CD4-positive, alpha-beta T cell treated with Interferon alpha-2 for 1 hour (primary cell): ENCODE measurements around the gene DDX25.
A peak's percentile ranks its signal among the peaks of the same experiment; 100 is the strongest.

Experiments used
- DNase-seq, 2 donors: peaks; one replicate each; pipeline ENCODE4 v3.0.0-alpha.2; 2020 to 2022

The DDX25 gene

DNA sequence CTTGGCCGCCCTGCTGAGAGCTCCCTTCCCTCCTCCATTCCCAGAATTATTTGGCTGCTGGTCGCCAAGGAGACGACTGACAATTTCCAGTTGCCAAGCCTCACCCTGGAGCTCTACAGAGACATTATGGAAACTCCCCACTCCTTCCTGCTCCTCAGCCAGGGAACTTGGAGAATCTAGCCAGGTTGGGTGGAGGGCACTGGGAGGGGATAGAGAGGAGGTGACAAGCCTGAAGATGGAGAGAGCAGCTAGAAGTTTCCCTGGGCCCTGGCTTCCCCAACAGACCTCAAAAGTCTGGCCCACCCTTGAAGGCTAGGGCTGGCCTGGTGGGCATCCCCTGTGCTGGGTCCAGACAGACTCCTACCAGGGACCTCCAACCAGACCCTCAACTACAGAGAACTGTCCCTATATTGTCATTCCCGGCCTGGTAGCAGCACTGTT, 34.8 kb downstream of the DDX25 start:
- DNase-seq = no peak

DNA sequence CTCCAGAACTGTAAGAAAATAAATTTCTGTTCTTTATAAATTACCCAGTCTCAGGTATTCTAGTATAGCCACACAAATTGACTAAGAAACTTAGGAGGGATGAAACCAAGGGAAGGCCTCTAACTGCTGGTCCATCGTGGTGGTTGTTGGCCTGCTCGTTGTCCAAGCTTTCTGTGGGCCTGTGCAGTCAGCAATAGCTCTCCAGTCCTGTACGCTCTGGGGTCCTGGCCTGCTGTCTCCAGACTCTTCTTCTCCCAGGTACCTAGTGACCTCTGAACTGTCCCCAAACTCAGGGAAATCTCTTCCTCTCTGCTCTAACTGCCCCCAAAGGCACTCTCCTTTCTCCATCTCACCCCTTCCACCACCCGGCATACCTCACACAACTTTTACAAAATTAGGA, 35.8 kb downstream of the DDX25 start:
- no peak for DNase-seq

DNA sequence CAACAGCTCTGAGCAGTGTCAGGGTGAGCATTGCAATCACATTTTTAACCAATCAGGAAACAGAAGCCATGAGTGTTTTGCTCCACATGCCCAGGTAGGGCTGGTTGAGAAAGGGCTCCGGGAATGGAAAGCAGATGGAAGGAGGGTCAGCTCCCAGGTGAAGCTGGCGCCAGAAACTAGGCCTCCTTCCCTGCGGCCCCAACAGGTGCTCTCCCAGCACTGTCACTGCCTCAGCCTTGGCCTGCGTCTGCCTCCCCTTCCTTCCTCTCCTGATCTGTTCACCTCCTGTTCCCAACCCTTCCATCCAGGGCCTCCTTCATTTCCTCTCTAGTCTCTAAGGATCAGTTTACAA, 36.9 kb downstream of the DDX25 start:
- no peak for DNase-seq

DNA sequence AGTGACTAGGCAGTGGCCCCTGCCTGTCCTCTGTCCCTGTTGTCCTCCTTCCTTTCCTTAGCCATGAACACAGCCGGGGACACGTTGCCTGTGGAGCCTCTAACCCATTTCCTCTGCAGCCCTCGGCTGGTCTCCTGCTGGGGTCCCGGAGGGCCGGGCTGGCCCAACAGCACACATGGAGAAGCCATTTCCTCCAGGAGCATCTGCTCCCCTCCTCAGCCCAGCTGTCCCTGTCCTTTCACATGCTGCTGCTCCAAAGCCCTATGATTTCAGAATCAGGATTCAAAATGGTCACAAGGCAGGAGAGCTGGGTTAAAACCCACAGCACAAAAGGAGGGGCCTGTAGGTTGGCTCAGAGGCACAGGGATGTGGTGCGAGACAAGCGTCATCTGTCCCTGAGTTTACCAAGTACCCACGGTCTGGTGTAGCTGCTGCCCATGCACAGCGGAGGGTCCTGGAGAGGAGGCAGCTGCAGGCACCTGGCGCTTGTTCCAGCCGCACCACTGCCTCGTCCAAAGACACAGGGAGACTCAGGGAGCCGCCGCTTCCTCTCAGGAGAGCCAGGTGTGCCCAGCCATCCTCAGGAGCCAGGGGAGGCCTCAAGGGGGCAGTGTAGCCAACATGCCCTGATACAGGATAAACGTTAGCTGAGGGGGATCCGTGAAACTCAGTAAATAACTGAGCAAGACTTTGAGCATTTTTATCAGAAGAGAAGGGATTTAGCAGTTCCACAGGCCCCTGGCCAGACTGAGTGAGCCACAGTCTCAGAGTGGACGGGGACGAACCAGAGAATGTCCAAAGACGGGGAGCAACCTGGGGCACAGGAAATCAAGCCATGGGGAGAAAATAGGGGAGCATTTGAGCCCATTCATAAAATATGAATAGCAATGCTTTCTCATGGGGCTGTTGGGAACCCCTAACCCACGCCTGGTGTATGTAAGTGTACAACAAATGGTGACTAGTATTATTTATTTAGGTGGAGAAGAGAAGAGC, 37.6 kb downstream of the DDX25 start:
- DNase-seq = peak in 1 of 2 donors; percentile 46

DNA sequence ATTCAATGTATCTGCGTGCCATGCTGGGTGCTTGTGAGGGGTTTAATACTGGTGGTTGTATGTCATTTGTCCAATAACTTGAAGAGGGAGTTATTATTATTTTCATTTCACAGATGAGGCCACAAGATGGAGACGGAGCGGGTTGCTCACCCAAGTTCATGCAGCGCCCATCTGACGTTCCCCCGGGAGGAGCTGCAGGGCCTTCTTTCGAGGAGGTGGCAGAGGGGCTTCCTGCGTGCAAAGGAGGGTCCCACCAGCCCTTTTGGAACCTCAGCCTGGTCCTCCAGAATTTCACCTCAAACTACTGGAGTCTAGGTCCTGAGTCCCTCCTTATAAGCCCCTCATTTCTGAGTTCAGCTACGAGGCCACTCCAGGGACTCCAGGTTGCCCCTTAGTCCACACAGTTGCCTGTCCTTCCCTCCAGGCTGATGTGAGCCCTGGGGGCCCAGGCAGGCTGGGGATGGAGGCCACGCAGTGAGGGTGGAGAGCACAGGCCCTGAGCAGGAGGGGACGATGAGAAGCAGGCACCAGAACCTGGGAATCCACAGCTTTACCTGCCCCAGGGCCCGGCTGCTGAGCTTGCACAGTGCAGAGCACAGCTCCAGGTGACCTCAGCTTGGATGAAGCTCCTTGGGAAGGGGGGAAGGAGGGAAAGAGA, 38.6 kb downstream of the DDX25 start:
- DNase-seq = no peak

- DNase-seq = no peak
These were observed 39.5 kb downstream of the DDX25 start for GRCh38 chr11:125943661-125944349.

GRCh38 chr11:125944350-125945010, 40.2 kb downstream of the DDX25 start:
- DNase-seq = no peak

DNA sequence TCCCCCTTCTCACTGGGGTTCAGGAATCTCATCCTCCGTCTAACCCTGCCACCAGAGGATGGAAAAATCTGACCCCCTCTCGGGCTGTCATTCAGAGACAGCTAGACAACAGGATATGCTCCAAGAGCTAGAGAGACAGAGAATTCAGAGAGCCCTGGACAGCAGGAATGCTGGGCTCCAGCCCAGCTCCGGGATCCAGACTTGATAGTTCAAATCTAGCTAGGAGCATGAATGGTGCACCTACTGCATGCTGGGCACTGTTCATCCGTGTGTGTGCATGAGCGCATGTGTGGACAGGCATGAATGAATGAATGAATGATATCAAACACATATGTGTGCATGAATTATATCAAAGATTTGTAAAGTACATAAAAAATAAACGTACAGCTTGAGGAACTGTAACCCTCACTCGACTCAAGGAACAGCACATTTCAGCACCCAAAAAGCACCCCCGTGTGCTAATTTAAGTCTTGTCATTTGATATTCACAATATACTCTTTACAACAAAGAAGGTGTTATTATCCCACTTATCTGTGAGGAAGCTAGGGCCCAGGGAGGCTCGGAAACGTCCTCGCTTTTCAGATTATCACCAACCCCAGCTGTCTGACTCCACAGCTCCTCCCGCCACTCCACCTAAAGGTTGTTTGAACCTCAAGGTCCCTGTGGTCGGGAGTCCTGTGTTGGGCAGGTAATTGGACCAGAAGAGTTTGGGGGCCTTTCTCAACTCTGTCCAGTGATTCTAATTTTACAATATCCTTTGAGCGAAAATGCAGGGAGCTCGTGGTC, 40.9 kb downstream of the DDX25 start:
- no peak for DNase-seq

- DNase-seq = no peak
These were observed 41.7 kb downstream of the DDX25 start, which contains the start of gene VSIG10L2 for GRCh38 chr11:125945797-125946520. VSIG10L2 (plus strand) TSS chr11:125946044; CDS start chr11:125946056, 12 bp downstream.

DNA sequence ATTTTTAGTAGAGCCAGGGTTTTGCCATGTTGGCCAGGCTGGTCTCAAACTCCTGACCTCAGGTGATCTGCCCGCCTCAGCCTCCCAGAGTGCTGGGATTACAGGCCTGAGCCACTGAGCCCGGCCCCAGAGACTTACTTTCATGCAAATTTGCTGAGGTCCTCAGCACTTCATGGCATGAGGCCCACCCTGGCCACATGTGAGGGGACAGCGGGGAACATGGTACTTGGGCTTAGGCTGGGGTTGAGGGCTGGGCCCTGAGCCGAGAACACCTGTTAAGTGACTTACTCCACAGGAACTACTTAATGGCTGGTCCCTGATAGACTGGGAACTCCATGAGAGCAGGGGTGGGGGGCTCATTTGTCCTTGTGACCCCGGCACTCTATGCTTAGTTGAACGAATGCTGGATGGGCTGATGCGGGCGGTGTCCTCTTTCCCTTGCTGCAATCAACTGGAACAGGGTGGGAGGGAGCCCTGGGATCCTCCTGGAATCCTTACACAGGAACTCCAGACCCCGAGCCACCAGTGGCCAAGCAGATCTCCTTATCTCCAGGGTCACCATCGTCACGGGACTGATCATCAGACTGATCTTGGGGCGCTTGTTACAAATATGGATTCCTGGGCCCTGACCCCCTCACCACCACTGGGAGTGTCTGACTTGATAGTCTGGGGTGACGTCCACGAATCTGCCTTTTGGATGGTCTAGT, 42.6 kb downstream of the DDX25 start:
- no peak for DNase-seq

DNA sequence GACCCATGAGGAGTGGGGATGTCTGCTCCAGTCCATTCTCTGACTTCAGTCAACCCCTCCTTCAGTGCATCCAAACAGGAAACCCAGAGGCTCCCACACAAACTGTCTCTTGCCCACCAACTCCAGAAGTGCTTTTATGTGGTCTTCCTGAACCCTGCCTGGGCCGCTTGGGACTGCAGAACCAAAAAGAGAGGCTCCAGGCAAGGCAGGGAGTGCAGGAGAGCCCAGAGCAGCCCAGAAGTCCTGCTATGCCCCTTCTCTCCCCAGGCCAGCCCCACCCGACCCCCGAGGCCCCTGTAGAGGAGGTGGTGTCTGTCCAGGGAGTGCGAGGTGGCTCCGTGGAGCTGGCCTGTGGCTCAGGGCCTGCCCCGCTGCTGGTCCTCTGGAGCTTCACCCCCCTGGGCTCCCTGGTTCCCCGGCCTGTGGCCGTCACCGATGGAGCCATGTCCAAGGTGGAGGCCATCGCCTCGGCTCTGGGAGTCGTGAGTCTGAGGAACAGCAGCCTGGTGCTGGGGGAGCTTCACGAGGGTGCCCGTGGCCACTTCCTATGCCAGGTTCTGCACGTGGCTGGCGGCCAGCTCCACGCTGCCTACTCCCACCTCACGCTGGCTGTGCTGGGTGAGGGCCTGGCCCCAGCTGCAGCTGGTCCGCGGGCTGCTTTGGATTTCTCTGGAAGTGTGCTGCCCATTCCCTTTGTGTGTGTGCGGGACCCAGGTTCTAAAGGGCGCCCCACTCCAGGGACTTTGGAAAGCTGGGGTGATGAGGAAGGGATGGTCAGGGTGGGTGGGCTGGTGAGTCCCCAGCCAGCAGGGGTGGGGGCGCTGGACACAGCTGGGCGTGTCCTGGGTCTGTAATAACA, 43.3 kb downstream of the DDX25 start:
- DNase-seq = no peak

GRCh38 chr11:125948278-125949051, 44.2 kb downstream of the DDX25 start:
- no peak for DNase-seq

DNA sequence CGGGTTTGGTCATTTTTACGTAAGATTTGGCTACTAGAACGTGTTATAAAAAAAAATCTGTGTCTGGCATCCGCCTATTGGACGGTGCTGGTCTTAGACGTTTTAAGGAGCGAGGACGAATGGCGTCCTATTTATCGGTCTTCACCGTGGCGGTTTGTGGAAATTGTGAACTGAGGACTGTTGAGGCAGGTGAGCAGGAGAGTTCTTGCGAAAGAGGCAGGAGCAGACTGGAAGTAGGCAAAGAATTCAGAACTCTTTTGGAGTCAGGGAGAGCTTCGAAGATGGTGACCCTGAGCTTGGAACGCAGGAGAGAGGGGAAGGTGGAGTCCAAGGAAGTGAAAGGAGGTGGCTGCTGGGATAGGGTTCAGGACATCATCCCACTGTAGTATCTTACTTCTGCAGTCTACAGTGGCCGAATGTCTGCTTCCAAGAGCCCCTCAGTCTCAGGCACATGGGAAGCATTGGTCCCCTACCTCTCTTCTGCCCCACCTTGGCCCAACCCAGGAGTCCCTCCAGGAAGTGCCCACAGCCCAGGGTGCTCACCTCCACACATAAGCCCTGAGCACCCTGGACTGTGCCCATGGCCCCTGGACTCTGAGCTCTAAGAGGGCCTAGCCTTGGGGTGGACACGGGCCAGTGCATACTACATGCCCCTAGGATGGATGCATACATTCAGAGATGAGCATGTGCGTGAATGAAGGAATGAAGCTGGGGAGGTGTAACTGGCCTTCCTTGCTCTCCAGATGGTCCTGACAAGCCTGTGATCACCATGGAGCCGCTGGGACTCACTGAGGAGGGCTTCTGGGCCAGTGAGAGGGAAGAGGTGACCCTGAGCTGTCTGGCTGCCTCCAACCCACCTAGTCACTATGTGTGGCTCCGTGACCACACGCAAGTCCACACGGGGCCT, 45.2 kb downstream of the DDX25 start:
- DNase-seq = no peak

GRCh38 chr11:125950178-125950490, 45.8 kb downstream of the DDX25 start:
- no peak for DNase-seq

GRCh38 chr11:125950696-125951651, 46.7 kb downstream of the DDX25 start:
- DNase-seq = no peak

DNA sequence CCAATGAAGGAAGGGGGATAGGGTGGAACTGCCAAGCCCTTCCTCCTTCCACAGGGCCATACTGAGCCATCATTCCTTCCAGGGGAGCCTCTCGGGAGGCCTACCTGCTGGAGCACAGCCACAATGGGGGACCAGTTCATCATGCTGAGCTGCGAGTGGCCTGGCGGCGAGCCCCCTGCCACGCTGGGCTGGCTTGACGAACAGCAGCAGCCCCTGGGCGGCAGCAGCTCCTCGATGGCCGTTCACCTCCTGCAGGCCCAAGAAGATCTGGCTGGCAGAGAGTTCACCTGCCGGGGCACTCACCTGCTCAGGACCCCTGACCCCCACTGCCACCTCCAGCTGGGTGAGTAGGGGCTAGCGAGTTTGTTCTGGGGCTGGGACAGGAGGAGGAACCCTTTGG, 47.4 kb downstream of the DDX25 start:
- no peak for DNase-seq

- no peak for DNase-seq
These were observed 48.3 kb downstream of the DDX25 start for GRCh38 chr11:125952559-125952958.
